Effector memory CD8-positive, alpha-beta T cell (primary cell): Measurements from ENCODE around the gene ECHS1.
"Not testable (repeated sequence)": the region's sequence is repeated elsewhere in the genome, so short reads cannot be mapped to it uniquely, and the experiment has no call there.

ENCODE experiments used
- ATAC-seq: fragments of 150-1000 bp; cut with Tn5 transposase; replicated peaks from 2 replicates; pipeline ENCODE4 v1.10.0; 2021; ENCODE audit warnings: mild to moderate bottlenecking, moderate library complexity
- DNase-seq, 3 experiments: peaks; one replicate each; pipeline ENCODE4 v3.0.0; 2021
- H3K27ac Mint-ChIP-seq, 2 donors: one replicate each; pipeline ENCODE4 v1.8.0; 2022; ENCODE audit warnings: mild to moderate bottlenecking in 2 of 2, mixed read lengths in 2 of 2, moderate library complexity in 2 of 2
- H3K27me3 Mint-ChIP-seq, 2 donors: one replicate each; pipeline ENCODE4 v1.8.0; 2022; ENCODE audit warnings: mixed read lengths in 2 of 2
- H3K36me3 Mint-ChIP-seq: one replicate; pipeline ENCODE4 v1.8.0; 2022; ENCODE audit warnings: mild to moderate bottlenecking, moderate library complexity, mixed read lengths; ENCODE audit not compliant: insufficient read depth
- H3K4me1 Mint-ChIP-seq, 2 donors: one replicate each; pipeline ENCODE4 v1.8.0; 2022; ENCODE audit warnings: low read depth in 2 of 2, mixed read lengths in 2 of 2
- H3K4me3 Mint-ChIP-seq, 2 donors: one replicate each; pipeline ENCODE4 v1.8.0; 2022; ENCODE audit warnings: mild to moderate bottlenecking in 2 of 2, mixed read lengths in 2 of 2, moderate library complexity in 2 of 2
- H3K9me3 Mint-ChIP-seq, 2 donors: one replicate each; pipeline ENCODE4 v1.8.0; 2022; ENCODE audit warnings: mixed read lengths in 2 of 2
- total RNA-seq, 9 experiments: gene quantifications; one replicate each; lab custom pipeline; 2026; lab: John Stamatoyannopoulos, UW

The ECHS1 gene
- total RNA-seq, result 24.9 to 65.6 (median 39.1) reads per million in 9 experiments

DNA sequence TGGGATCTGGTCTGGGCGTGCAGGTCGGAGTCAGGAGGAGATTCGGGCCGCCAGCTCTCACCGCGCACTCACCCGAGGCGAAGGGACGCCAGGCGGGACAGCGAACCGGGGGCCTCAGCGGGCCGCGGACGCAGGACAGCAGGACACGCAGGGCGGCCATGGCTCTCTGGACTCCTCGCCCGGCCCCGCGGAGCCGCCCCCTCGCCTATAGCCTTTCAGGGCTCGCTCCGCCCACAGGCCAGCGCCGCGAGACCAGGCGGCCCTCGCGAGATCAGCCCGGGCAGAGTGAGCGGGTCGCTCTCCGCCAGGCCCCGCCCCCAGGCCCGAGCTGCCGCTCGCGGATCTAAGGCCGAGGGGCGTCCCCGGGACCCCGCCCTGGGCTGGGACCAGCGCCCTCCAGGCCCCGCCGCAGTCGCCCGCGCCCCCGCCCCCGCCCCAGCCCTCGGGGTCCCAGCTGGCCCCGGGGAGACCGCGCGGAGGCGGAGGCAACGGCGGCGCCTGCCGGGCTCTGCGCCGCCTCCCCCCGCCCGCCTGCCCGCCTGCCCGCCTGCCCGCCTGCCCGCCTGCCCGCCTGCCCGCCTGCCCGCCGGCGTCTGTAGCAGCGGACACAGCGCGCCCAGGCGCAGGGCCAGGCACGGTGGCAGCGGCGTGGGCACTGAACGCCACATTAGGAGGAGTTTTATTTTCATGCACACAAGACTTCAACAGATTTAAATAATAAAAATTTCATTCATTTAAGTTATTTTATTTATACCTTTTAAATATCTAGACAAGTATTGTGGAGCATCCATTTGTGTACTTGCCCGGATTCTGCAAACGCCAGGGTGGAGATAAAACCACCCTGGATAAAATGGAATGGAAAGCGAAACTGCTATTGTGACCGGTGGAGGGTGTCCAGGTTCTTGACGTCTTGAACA, at the start of gene ECHS1:
Gene ECHS1, minus strand, starts transcription at position 181 of the 917 bp plus-strand sequence. Its CDS starts 21 bp downstream, at position 160.
- peak within 1 kb of the TSS; percentile 69 to 77 for H3K27ac Mint-ChIP-seq
- ATAC-seq, result peak; percentile 98
- peaks cover 23% of the 10 kb centered on the region for H3K36me3 Mint-ChIP-seq
- DNase-seq, result peak; percentile 90 to 94 (median 91)
- no peaks in the 10 kb centered on the region for H3K27me3 Mint-ChIP-seq
- peaks cover 4 to 10% of the 10 kb centered on the region in 2 donors for H3K4me1 Mint-ChIP-seq
- H3K4me3 Mint-ChIP-seq, result peak within 1 kb of the TSS; percentile 86
- no peaks in the 10 kb centered on the region for H3K9me3 Mint-ChIP-seq

DNA sequence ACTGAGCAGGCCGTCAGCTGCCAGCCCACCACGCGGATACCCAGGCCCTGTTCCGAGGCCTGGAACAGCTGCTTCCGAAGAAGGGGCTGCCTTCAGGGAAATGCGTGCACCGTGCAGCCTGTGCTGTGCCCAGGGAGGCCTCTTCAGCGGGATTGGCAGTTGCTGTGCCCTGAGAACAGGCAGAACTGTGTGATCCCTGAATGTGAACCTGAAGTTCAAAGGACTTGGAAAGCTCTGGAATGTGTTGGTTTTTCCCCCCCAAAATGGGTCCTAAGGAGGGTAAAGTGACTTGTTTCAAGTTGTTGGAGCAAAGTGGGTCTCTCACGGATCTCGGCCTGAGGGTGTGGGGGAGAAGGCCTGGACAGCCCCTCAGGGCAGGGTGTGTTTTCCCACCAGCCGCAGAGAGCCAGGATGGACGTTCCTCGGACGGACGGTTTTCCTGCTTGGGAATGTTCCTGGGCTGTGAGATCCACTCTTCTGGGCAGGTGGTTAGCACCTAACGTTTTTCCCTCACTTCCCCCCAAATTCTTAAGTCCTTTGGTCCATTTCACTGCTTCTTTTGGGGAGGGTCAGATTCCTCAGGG, 49.2 kb upstream of the ECHS1 start:
- ATAC-seq (no peak), DNase-seq (no peak)
- Mint-ChIP-seq H3K4me1 (peaks cover 4 to 8% of the 10 kb centered on the region in 2 donors), H3K27ac (no peak overlapping the region), H3K9me3 (no peaks in the 10 kb centered on the region), H3K27me3 (peaks cover 0 to 9% of the 10 kb centered on the region in 2 donors), H3K36me3 (no peaks in the 10 kb centered on the region), H3K4me3 (peak overlapping the region; percentile 48 to 53)

DNA sequence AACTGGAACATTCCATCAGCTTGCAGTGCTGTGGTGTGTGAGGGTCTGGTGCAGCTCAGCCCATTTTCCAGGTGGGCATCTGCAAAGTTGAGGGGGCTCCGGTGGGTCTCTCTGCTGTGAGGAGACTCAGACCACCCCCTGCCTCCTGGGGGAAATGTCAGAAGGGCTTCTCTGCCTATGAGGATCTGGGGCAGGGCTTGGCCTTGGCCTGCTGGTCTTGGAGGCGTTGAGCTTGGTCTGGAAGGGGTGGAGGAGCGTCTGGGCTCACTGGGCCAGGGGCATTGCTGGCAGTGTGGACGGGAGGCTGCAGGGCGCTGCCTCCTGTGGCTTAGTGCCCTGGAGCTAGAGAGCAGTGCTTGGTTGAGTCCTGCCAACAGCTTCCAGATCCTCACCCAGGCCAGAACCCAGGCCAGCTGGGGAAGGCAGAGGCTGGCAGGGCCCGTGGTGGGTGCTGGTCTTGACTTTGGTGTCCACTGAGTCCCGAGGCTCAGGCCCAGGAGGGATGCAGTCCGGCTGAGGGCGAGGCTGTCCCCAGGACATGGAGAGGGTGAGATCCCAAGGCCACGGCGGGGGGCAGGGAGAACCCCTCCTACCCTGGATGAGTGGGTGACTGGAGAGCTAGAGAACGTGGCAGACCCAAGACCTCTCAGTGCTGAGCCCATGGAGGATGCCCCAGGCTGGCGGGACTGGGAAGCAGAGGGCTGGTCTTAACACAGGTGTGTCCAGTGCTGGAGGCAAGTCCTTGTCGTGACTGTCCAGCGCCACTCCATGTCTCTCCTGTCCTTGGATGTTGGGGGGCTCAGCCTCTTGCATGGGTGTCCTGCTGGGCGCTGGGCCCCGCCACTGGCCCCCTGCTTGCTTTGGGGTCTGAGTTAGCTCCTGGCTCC, 48.4 kb upstream of the ECHS1 start:
- peaks cover 0 to 9% of the 10 kb centered on the region in 2 donors for H3K27me3 Mint-ChIP-seq
- H3K36me3 Mint-ChIP-seq, result no peaks in the 10 kb centered on the region
- no peak for ATAC-seq
- peaks cover 4 to 8% of the 10 kb centered on the region in 2 donors for H3K4me1 Mint-ChIP-seq
- no peak overlapping the region for H3K27ac Mint-ChIP-seq
- no peak for DNase-seq
- no peaks in the 10 kb centered on the region for H3K9me3 Mint-ChIP-seq
- peak overlapping the region in 1 of 2 donors; percentile 48 for H3K4me3 Mint-ChIP-seq

DNA sequence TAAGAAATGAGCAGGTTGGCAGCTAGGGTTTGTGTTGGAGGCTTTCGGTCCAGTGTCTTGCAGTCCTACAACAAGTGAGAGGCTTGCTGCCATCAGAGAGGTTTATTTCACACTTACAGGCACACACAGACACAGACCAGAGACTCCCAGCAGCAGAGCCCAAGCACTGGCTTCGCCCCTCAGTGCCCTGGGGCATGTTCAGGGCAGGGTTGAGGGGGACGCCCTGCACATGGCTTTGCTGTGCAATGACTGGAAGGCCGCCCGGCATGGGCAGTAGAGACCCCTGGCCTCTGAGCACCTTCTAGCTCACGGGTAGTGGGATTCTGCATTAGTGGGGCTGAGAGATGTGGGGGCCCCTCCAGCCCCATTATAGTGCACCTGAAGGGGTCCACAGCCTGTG, 47.4 kb upstream of the ECHS1 start:
- DNase-seq, result no peak
- Mint-ChIP-seq H3K4me1 (peaks cover 4 to 11% of the 10 kb centered on the region in 2 donors), H3K4me3 (no peak overlapping the region), H3K36me3 (peaks cover 5% of the 10 kb centered on the region), H3K27me3 (peaks cover 0 to 9% of the 10 kb centered on the region in 2 donors), H3K9me3 (no peaks in the 10 kb centered on the region), H3K27ac (no peak overlapping the region)
- no peak for ATAC-seq

DNA sequence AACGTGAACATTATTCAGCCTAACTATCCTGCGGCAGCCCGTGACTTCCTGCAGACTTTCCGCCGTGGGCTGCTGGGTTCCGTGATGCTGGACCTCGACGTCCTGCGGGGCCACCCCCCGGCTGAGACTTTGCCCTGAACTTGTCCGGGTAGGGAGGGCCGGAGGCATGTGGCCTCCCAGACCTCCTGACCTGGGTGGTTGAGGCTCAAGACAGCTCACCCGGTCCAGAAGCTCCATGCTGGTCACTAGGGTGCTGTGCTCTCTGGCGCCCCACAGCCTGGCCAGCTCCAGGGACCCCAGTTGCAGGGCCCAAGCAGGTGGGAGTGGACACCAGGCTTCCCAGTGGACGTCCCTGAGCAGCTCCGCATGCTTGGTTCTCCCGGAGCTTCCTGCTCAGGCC, 46.9 kb upstream of the ECHS1 start:
- Mint-ChIP-seq H3K36me3 (peaks cover 8% of the 10 kb centered on the region), H3K4me3 (no peak overlapping the region), H3K4me1 (peaks cover 4 to 11% of the 10 kb centered on the region in 2 donors), H3K27me3 (peaks cover 0 to 9% of the 10 kb centered on the region in 2 donors), H3K9me3 (no peaks in the 10 kb centered on the region), H3K27ac (no peak overlapping the region)
- ATAC-seq (no peak), DNase-seq (no peak)

DNA sequence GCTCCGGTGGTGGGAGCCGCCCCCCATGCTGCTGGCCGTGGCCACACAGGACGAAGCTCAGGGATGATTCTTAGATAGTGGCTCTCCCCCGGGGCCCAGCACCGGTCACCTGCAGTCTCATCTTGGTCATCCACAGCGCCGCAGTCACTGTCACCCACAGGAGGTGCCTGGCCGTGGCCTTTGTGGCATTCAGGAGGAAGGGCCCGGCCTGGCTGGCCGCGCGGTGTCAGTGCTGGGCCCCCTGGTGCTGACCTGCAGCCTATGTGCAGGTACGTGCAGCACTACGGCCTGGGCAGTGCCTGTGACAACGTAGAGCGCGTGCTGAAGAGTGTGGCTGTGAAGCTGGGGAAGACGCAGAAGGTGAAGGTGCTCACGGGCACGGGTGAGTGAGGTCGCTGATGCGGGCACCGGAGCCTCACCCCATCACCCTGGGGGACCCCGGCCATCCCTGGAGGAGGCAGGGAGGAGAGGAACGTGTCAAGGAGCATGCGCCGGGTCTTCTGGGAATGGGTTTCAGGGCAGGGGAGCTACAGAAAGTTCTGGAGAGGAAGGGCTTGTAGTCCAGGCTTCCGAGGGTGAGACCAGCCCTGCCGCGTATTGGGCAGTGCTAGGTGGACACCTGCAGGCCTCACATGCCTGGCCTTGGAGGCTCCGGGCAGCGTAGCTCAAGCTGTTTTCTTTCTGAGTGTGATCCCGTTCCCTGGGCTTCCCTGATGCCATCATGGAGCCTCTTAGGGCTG, 46.2 kb upstream of the ECHS1 start:
- no peak overlapping the region for H3K27ac Mint-ChIP-seq
- H3K9me3 Mint-ChIP-seq, result no peaks in the 10 kb centered on the region
- peaks cover 0 to 9% of the 10 kb centered on the region in 2 donors for H3K27me3 Mint-ChIP-seq
- H3K4me3 Mint-ChIP-seq, result no peak overlapping the region
- DNase-seq (no peak), ATAC-seq (no peak)
- H3K36me3 Mint-ChIP-seq, result peaks cover 13% of the 10 kb centered on the region
- peaks cover 4 to 11% of the 10 kb centered on the region in 2 donors for H3K4me1 Mint-ChIP-seq

DNA sequence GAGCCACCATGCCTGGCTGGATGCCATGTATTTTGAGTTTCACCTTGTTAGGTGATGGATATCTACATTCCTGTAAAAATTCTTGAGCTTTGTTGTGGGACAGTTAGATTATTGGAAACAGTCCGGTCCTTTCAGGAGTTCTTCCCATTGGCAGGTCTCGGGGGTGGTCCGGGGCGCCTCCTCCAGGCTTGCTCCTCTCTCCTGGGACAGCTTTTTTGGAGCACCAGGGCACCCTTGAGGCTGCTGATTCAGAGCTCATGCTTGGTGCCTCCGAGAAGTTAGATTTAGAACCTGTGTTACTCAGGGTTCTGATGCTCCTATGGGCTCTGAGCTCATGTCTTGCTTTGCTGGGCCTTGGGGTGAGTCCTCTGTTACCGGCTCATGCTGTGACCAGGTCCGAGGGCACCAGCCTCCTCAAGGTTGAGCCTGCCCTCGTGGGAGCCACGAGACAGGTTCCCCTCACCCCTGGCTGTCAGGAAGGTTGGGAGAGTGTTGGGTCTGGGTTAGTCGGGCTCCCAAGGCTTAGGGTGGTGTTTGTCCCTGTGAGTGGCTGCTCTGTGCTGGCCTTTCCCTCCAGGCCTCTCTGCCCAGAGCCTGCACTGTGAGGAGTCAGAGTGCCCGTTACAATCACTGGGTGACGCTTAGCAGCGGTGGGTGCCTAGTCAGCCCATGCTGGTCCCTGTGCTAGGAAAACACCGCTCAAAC, 45.3 kb upstream of the ECHS1 start:
- Mint-ChIP-seq H3K4me3 (no peak overlapping the region), H3K36me3 (peaks cover 18% of the 10 kb centered on the region), H3K9me3 (no peaks in the 10 kb centered on the region), H3K27me3 (peaks cover 0 to 9% of the 10 kb centered on the region in 2 donors), H3K27ac (no peak overlapping the region), H3K4me1 (peaks cover 6 to 11% of the 10 kb centered on the region in 2 donors)
- ATAC-seq (no peak), DNase-seq (no peak)

DNA sequence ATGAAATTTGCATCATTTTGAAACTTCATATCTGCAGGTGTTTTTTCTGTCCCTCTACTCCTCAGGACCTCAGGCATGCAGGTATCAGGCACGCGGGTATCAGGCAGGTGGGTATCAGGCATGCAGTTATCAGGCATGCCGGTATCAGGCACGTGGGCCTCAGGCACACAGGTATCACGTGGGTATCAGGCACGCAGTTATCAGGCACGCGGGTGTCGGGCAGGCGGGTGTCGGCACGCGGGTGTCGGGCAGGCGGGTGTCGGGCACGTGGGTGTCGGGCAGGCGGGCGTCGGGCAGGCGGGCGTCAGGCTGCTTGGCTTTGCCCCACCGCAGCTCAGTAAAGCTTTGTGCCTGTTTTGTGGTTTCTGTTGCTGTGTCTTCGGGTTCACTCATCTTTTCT, 42.6 kb upstream of the ECHS1 start:
- Mint-ChIP-seq H3K4me3 (no peak overlapping the region), H3K27me3 (no peaks in the 10 kb centered on the region), H3K27ac (no peak overlapping the region), H3K9me3 (peaks cover 0 to 5% of the 10 kb centered on the region in 2 donors), H3K36me3 (peaks cover 43% of the 10 kb centered on the region), H3K4me1 (peaks cover 5 to 17% of the 10 kb centered on the region in 2 donors)
- DNase-seq, result no peak
- no peak for ATAC-seq

DNA sequence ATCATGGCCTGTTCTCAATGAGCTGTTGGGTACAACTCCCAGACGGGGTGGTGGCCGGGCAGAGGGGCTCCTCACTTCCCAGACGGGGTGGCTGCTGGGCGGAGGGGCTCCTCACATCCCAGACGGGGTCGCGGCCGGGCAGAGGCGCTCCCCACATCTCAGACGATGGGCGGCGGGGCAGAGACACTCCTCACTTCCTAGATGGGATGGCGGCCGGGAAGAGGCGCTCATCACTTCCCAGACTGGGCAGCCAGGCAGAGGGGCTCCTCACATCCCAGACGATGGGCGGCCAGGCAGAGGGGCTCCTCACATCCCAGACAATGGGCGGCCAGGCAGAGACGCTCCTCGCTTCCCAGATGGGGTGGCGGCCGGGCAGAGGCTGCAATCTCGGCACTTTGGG, 41.2 kb upstream of the ECHS1 start:
- not testable (repeated sequence) for H3K27me3 Mint-ChIP-seq, H3K27ac Mint-ChIP-seq, H3K9me3 Mint-ChIP-seq, DNase-seq, H3K4me3 Mint-ChIP-seq, ATAC-seq
- Mint-ChIP-seq H3K4me1 (peaks cover 10 to 20% of the 10 kb centered on the region in 2 donors), H3K36me3 (peaks cover 54% of the 10 kb centered on the region)

DNA sequence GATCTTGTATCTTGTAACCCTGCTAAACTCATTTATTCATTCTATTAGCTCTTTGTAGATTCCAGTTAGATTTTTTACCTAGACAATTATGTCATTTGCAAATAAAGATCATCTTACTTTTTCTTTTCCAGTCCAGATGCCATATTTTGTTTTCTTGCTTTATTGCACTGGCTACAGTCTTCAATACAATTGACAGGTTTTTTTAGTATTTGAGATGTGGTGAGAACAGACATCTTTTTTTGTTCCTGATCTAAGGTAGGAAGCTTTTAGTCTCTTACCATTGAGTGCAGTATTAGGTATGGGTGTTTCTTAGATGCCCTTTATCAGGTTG, 39.2 kb upstream of the ECHS1 start:
- peaks cover 0 to 6% of the 10 kb centered on the region in 2 donors for H3K9me3 Mint-ChIP-seq
- no peak overlapping the region for H3K27ac Mint-ChIP-seq

DNA sequence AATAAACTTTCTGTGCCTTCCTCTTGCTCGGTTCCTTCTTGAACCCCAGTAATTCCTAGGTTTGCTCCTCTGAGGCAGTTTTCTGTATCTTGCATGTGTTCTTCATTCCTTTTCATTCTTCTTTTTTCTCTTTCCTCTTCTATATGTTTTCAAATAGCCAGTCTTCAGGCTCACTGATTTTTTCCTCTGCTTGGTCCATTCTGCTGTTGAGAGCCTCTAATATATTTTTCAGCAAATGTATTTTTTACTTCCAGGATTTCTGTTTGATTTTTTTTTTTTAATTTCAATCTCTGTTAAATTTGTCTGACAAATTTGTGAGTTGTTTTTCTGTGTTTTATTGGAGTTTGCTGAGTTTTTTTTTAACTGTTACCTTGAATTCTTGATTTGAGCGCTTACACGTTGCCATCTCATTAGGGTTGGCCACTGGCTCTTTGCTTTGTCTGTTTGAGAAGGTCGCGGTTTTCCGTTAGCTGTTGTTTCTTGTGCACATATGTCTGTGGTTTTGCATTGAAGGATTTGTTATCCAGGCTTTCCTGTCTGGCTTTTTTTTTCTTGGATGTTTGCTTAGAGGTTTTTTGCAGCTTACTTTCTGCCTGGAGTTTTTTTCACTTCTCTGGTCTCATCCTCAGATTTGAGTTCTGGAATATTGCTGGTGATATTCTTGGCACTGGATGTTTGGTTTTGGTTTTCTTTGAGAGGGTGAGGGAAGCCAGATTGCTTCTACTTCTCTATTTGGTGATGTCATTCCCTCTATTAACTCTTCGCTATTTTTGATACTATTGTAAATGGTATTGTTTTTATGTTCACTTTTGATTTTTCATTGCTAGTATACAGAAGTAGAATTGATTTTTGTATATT, 38.6 kb upstream of the ECHS1 start:
- H3K4me3 Mint-ChIP-seq, result no peak overlapping the region
- H3K4me1 Mint-ChIP-seq, result peaks cover 15 to 29% of the 10 kb centered on the region in 2 donors
- ATAC-seq, result no peak
- no peak for DNase-seq
- no peak overlapping the region for H3K27ac Mint-ChIP-seq
- H3K9me3 Mint-ChIP-seq, result peaks cover 0 to 6% of the 10 kb centered on the region in 2 donors
- H3K27me3 Mint-ChIP-seq, result no peaks in the 10 kb centered on the region
- H3K36me3 Mint-ChIP-seq, result peaks cover 65% of the 10 kb centered on the region

More for the DNA sequence above, 39.2 kb upstream of the ECHS1 start:
- peaks cover 65% of the 10 kb centered on the region for H3K36me3 Mint-ChIP-seq
- H3K27me3 Mint-ChIP-seq, result no peaks in the 10 kb centered on the region
- H3K4me3 Mint-ChIP-seq, result no peak overlapping the region
- H3K4me1 Mint-ChIP-seq, result peaks cover 12 to 29% of the 10 kb centered on the region in 2 donors
- no peak for ATAC-seq
- no peak for DNase-seq
